Liver (tissue), 9 donors: ENCODE data around the gene JAG1. TPM values are rescaled to one million over a fixed set of nuclear protein-coding genes. Genes with fewer than 3 reads are reported as not detected.

Source experiments
- DNase-seq: peaks from one replicate; pipeline ENCODE4 v3.0.0-alpha.2; 2017; ENCODE audit warnings: low spot score
- H3K27ac ChIP-seq, 2 donors: one replicate each; pipeline ENCODE4 v1.7.0; 2013; ENCODE audit warnings: inconsistent platforms in 2 of 2, low read length in 2 of 2, control low read depth in 1 of 2, low read depth in 1 of 2, mild to moderate bottlenecking in 1 of 2
- H3K27me3 ChIP-seq, 4 donors: one replicate each; pipeline versions ENCODE4 v1.6.1 to v1.7.0; 2013; ENCODE audit warnings: low read length in 3 of 4, inconsistent platforms in 1 of 4, mild to moderate bottlenecking in 1 of 4, moderate library complexity in 1 of 4; ENCODE audit not compliant: control insufficient read depth in 4 of 4, insufficient read depth in 4 of 4
- H3K36me3 ChIP-seq, 4 donors: one replicate each; pipeline versions ENCODE4 v1.6.1 to v1.7.0; 2013; ENCODE audit warnings: low read length in 3 of 4, mild to moderate bottlenecking in 3 of 4, low read depth in 1 of 4, moderate library complexity in 1 of 4; ENCODE audit not compliant: control insufficient read depth in 4 of 4, insufficient read depth in 3 of 4
- H3K4me1 ChIP-seq, 4 donors: one replicate each; pipeline versions ENCODE4 v1.6.1 to v1.7.0; 2013; ENCODE audit warnings: low read length in 3 of 4, mild to moderate bottlenecking in 3 of 4, moderate library complexity in 1 of 4; ENCODE audit not compliant: control insufficient read depth in 4 of 4, insufficient read depth in 4 of 4
- H3K4me3 ChIP-seq, 3 donors: one replicate each; pipeline versions ENCODE4 v1.6.1 to v1.7.0; 2013; ENCODE audit warnings: low read length in 3 of 3, control low read depth in 1 of 3, low read depth in 1 of 3, mild to moderate bottlenecking in 1 of 3
- H3K9ac ChIP-seq, 2 donors: one replicate each; pipeline ENCODE4 v1.7.0; 2013; ENCODE audit warnings: low read length in 2 of 2, mild to moderate bottlenecking in 2 of 2, moderate library complexity in 2 of 2, control low read depth in 1 of 2, low read depth in 1 of 2
- H3K9me3 ChIP-seq, 4 donors: one replicate each; pipeline versions ENCODE4 v1.6.1 to v1.7.0; 2013; ENCODE audit warnings: low read length in 3 of 4; ENCODE audit not compliant: control insufficient read depth in 4 of 4
- CTCF ChIP-seq: fragments of 150-350 bp; IDR thresholded peaks from 2 replicates; pipeline ENCODE4 v1.5.1; 2017; ENCODE audit warnings: improper control_type of control experiment, low read depth, low read length; ENCODE audit not compliant: missing input control
- EGR1 ChIP-seq, 2 donors: IDR thresholded peaks; 2 replicates each; pipeline ENCODE4 v1.6.1; 2016 to 2018; ENCODE audit warnings: antibody characterized with exemption in 2 of 2, low read depth in 2 of 2
- FOXA1 ChIP-seq: IDR thresholded peaks from 2 replicates; pipeline ENCODE4 v1.6.1; 2016; ENCODE audit warnings: antibody characterized with exemption
- FOXA2 ChIP-seq: IDR thresholded peaks from 2 replicates; pipeline ENCODE4 v1.6.1; 2016; ENCODE audit warnings: antibody characterized with exemption
- GABPA ChIP-seq, 2 donors: IDR thresholded peaks in 1 of 2; conservative IDR thresholded peaks in 1 of 2; 2 replicates each; pipeline ENCODE4 v1.6.1; 2016; ENCODE audit warnings: antibody characterized with exemption in 2 of 2, mild to moderate bottlenecking in 1 of 2, moderate library complexity in 1 of 2
- HNF4A ChIP-seq, 2 donors: conservative IDR thresholded peaks; 2 replicates each; pipeline ENCODE4 v1.6.1; 2016; ENCODE audit warnings: antibody characterized with exemption in 2 of 2, mild to moderate bottlenecking in 2 of 2
- HNF4G ChIP-seq: IDR thresholded peaks from 2 replicates; pipeline ENCODE4 v1.6.1; 2016; ENCODE audit warnings: antibody characterized with exemption
- JUND ChIP-seq, 2 donors: IDR thresholded peaks; 2 replicates each; pipeline ENCODE4 v1.6.1; 2016; ENCODE audit warnings: antibody characterized with exemption in 2 of 2
- MAX ChIP-seq: IDR thresholded peaks from 2 replicates; pipeline ENCODE4 v1.6.1; 2016; ENCODE audit warnings: antibody characterized with exemption
- RAD21 ChIP-seq, 2 donors: IDR thresholded peaks; 2 replicates each; pipeline ENCODE4 v1.6.1; 2016; ENCODE audit warnings: antibody characterized with exemption in 2 of 2, mild to moderate bottlenecking in 2 of 2
- RXRA ChIP-seq, 2 donors: IDR thresholded peaks; 2 replicates each; pipeline ENCODE4 v1.6.1; 2017 to 2018; ENCODE audit warnings: antibody characterized with exemption in 2 of 2, mild to moderate bottlenecking in 1 of 2
- TAF1 ChIP-seq: conservative IDR thresholded peaks from 2 replicates; pipeline ENCODE4 v1.6.1; 2016; ENCODE audit warnings: antibody characterized with exemption, mild to moderate bottlenecking
- YY1 ChIP-seq: IDR thresholded peaks from 2 replicates; pipeline ENCODE4 v1.6.1; 2016; ENCODE audit warnings: antibody characterized with exemption, mild to moderate bottlenecking
- WGBS: extraction: QIAGEN DNeasy Blood & Tissue Kit; methylation state at CpG from one replicate; pipeline ENCODE4 v1.1.7; 2013; 5-methylcytosine and 5-hydroxymethylcytosine counted together
- polyA plus RNA-seq, 2 donors: library from polyadenylated mRNA; stranded (reverse) in 1 of 2; unstranded in 1 of 2; fragments of 200-250 nt in 1 of 2; fragments of >200 nt in 1 of 2; fragmentation: Nextera tagmentation in 1 of 2; extraction: Ambion mirVana in 1 of 2; gene quantifications; one replicate each; pipeline versions ENCODE4 v1.2.1 to v1.2.3, GENCODE V29; 2013 to 2015
- total RNA-seq, 2 donors: library from RNA; depleted of rRNA; stranded (reverse); fragments of >200 nt; gene quantifications; one replicate each; pipeline ENCODE4 v1.2.3, GENCODE V29; 2014
- TF ChIP-seq, protein P1 (sequence below): IDR thresholded peaks from 2 replicates; pipeline ENCODE4 v1.6.1; 2016; ENCODE audit warnings: antibody characterized with exemption
- TF ChIP-seq, protein P2 (sequence below): IDR thresholded peaks from 2 replicates; pipeline ENCODE4 v1.6.1; 2016; ENCODE audit warnings: antibody characterized with exemption
- TF ChIP-seq, protein P3 (sequence below): IDR thresholded peaks from 2 replicates; pipeline ENCODE4 v1.6.1; 2016; ENCODE audit warnings: antibody characterized with exemption, mild to moderate bottlenecking
- donor health status: healthy.
- donor health status: healthy.
- donor health status: healthy.
- donor health status: healthy.
- donor health status: healthy.

The JAG1 gene
- total and polyA plus RNA-seq, 4 donors = 1.8 to 16.6 (median 4.6) TPM

DNA sequence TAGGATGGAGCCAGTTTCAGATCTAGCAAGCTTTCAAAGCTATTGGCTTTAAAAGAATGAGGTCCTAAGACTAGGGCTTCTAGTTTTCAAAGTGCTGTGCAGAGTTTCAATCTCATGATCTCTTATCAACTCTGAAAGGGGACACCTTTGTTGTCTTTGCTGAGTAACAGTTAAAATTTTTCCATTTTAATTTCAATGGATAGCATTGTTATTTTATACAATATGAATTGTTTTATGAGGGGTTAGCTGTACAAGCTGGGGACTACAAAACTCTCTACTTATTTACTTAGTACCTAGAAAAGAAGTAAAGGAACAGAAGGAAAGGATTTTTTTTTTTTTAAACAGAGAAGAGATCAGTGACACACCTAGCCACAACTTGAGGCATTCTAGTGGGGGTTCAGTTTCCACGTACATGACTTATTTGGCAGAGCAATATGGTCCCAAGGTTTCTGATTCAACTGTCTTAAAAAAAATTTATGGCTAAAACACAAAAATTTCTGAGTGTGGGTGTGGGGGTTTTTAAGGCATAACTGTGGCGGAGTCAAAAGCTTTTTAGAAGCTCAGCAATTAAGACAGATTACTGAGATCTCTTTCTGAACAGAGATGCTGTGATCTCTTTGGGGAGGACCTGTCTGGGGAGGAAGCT is 46.1 kb upstream of the JAG1 start:
- H3K4me1 ChIP-seq = peaks cover 0 to 3% (median under 1%) of the 10 kb centered on the region in 4 donors
- H3K27me3 ChIP-seq = no peaks in the 10 kb centered on the region
- no peak overlapping the region for H3K27ac ChIP-seq
- DNase-seq = no peak
- no peaks in the 10 kb centered on the region for H3K36me3 ChIP-seq
- H3K9ac ChIP-seq = no peak overlapping the region
- WGBS = 81% methylated on average over 2 of the region's 2 CpGs
- H3K4me3 ChIP-seq = no peak overlapping the region
- TF ChIP-seq TAF1 = no peak
- no peak for TF ChIP-seq JUND (IDR thresholded peaks at IDR 0.05)
- no peak for TF ChIP-seq YY1
- no peak for TF ChIP-seq HNF4G
- no peak for TF ChIP-seq HNF4A (conservative IDR thresholded peaks at IDR 0.05)
- TF ChIP-seq FOXA1 = no peak
- no peak for TF ChIP-seq MAX
- TF ChIP-seq CTCF = no peak
- no peak for TF ChIP-seq RXRA (IDR thresholded peaks at IDR 0.05)
- TF ChIP-seq GABPA (IDR thresholded peaks at IDR 0.05 in 1 of 2, conservative IDR thresholded peaks at IDR 0.05 in 1 of 2) = no peak
- TF ChIP-seq EGR1 (IDR thresholded peaks at IDR 0.05; ENCODE audit: low read depth in 2 of 2) = no peak
- TF ChIP-seq, protein P1, sequence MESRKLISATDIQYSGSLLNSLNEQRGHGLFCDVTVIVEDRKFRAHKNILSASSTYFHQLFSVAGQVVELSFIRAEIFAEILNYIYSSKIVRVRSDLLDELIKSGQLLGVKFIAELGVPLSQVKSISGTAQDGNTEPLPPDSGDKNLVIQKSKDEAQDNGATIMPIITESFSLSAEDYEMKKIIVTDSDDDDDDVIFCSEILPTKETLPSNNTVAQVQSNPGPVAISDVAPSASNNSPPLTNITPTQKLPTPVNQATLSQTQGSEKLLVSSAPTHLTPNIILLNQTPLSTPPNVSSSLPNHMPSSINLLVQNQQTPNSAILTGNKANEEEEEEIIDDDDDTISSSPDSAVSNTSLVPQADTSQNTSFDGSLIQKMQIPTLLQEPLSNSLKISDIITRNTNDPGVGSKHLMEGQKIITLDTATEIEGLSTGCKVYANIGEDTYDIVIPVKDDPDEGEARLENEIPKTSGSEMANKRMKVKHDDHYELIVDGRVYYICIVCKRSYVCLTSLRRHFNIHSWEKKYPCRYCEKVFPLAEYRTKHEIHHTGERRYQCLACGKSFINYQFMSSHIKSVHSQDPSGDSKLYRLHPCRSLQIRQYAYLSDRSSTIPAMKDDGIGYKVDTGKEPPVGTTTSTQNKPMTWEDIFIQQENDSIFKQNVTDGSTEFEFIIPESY = no peak
- TF ChIP-seq, protein P2, sequence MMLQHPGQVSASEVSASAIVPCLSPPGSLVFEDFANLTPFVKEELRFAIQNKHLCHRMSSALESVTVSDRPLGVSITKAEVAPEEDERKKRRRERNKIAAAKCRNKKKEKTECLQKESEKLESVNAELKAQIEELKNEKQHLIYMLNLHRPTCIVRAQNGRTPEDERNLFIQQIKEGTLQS = no peak
- no peak for TF ChIP-seq RAD21 (IDR thresholded peaks at IDR 0.05)
- no peaks in the 10 kb centered on the region for H3K9me3 ChIP-seq

GRCh38 chr20:10718661-10719060 is 44.9 kb upstream of the JAG1 start:
- H3K4me1 ChIP-seq = peaks cover 0 to 3% (median under 1%) of the 10 kb centered on the region in 4 donors
- no peak for DNase-seq
- H3K27me3 ChIP-seq = no peaks in the 10 kb centered on the region
- H3K9ac ChIP-seq = no peak overlapping the region
- no peak overlapping the region for H3K4me3 ChIP-seq
- 90% methylated on average over 3 of the region's 3 CpGs for WGBS
- no peak for TF ChIP-seq JUND (IDR thresholded peaks at IDR 0.05)
- TF ChIP-seq, protein P3, sequence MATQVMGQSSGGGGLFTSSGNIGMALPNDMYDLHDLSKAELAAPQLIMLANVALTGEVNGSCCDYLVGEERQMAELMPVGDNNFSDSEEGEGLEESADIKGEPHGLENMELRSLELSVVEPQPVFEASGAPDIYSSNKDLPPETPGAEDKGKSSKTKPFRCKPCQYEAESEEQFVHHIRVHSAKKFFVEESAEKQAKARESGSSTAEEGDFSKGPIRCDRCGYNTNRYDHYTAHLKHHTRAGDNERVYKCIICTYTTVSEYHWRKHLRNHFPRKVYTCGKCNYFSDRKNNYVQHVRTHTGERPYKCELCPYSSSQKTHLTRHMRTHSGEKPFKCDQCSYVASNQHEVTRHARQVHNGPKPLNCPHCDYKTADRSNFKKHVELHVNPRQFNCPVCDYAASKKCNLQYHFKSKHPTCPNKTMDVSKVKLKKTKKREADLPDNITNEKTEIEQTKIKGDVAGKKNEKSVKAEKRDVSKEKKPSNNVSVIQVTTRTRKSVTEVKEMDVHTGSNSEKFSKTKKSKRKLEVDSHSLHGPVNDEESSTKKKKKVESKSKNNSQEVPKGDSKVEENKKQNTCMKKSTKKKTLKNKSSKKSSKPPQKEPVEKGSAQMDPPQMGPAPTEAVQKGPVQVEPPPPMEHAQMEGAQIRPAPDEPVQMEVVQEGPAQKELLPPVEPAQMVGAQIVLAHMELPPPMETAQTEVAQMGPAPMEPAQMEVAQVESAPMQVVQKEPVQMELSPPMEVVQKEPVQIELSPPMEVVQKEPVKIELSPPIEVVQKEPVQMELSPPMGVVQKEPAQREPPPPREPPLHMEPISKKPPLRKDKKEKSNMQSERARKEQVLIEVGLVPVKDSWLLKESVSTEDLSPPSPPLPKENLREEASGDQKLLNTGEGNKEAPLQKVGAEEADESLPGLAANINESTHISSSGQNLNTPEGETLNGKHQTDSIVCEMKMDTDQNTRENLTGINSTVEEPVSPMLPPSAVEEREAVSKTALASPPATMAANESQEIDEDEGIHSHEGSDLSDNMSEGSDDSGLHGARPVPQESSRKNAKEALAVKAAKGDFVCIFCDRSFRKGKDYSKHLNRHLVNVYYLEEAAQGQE = no peak
- no peak for TF ChIP-seq RAD21 (IDR thresholded peaks at IDR 0.05)
- TF ChIP-seq, protein P1 = no peak
- no peak for TF ChIP-seq RXRA (IDR thresholded peaks at IDR 0.05)
- TF ChIP-seq FOXA1 = no peak
- no peak for TF ChIP-seq GABPA (IDR thresholded peaks at IDR 0.05 in 1 of 2, conservative IDR thresholded peaks at IDR 0.05 in 1 of 2)
- TF ChIP-seq, protein P2 = no peak
- TF ChIP-seq EGR1 (IDR thresholded peaks at IDR 0.05; ENCODE audit: low read depth in 2 of 2) = no peak
- TF ChIP-seq YY1 = no peak
- no peak for TF ChIP-seq FOXA2
- no peak for TF ChIP-seq MAX
- no peak for TF ChIP-seq HNF4G
- TF ChIP-seq HNF4A (conservative IDR thresholded peaks at IDR 0.05) = no peak
- no peaks in the 10 kb centered on the region for H3K36me3 ChIP-seq
- no peaks in the 10 kb centered on the region for H3K9me3 ChIP-seq
- H3K27ac ChIP-seq = no peak overlapping the region
